Calu3 (cell line): ENCODE results near the gene SLFN13. TPM values are rescaled to one million over a fixed set of nuclear protein-coding genes. Genes with fewer than 3 reads are reported as not detected.
"Not testable (repeated sequence)": the region's sequence is repeated elsewhere in the genome, so short reads cannot be mapped to it uniquely, and the experiment has no call there.

Experiments
- BruUV-seq: library from RNA; stranded (reverse); fragments of 400-500 nt; replicated peaks from 2 replicates; lab custom pipeline; 2021; lab: Mats Ljungman, UMichigan
- CTCF ChIA-PET: fragments of 300-600 bp; sonication (Branson Sonifier 250); formaldehyde crosslinking; loops from one replicate; lab custom pipeline; 2022; ENCODE audit warnings: antibody characterized with exemption; lab: Charles Lee
- DNase-seq: peaks from one replicate; pipeline ENCODE4 v3.0.0; 2022
- H3K27ac Mint-ChIP-seq: one replicate; pipeline ENCODE4 v1.8.0; 2022; ENCODE audit warnings: mixed read lengths; ENCODE audit not compliant: unreplicated experiment
- H3K27me3 Mint-ChIP-seq: one replicate; pipeline ENCODE4 v1.8.0; 2022; ENCODE audit warnings: mixed read lengths; ENCODE audit not compliant: unreplicated experiment
- H3K36me3 Mint-ChIP-seq: one replicate; pipeline ENCODE4 v1.8.0; 2022; ENCODE audit warnings: mild to moderate bottlenecking, moderate library complexity, mixed read lengths; ENCODE audit not compliant: insufficient read depth, unreplicated experiment
- H3K4me1 Mint-ChIP-seq: one replicate; pipeline ENCODE4 v1.8.0; 2022; ENCODE audit warnings: mild to moderate bottlenecking, low read depth, mixed read lengths; ENCODE audit not compliant: unreplicated experiment
- H3K4me3 Mint-ChIP-seq: one replicate; pipeline ENCODE4 v1.8.0; 2022; ENCODE audit warnings: mild to moderate bottlenecking, low read depth, moderate library complexity, mixed read lengths; ENCODE audit not compliant: unreplicated experiment
- H3K9me3 Mint-ChIP-seq: one replicate; pipeline ENCODE4 v1.8.0; 2022; ENCODE audit warnings: low read depth, mixed read lengths; ENCODE audit not compliant: unreplicated experiment
- intact Hi-C: fragments of 100-400 bp; cut with micrococcal nuclease; formaldehyde crosslinking; loops from one replicate; pipeline ENCODE4 v1.10.0; 2022; ENCODE audit not compliant: unreplicated experiment
- total RNA-seq: library from RNA; stranded (reverse); gene quantifications from 2 replicates; pipeline ENCODE4 v1.2.3, GENCODE V29; 2022
- TF ChIP-seq, protein P1 (sequence below): fragments of 200-600 bp; IDR thresholded peaks from one replicate; pipeline ENCODE4 v1.8.0; 2022; ENCODE audit warnings: antibody characterized with exemption; ENCODE audit not compliant: unreplicated experiment

Gene SLFN13
- total RNA-seq, 1 experiment from 2014 or later, result 44.4 TPM

DNA sequence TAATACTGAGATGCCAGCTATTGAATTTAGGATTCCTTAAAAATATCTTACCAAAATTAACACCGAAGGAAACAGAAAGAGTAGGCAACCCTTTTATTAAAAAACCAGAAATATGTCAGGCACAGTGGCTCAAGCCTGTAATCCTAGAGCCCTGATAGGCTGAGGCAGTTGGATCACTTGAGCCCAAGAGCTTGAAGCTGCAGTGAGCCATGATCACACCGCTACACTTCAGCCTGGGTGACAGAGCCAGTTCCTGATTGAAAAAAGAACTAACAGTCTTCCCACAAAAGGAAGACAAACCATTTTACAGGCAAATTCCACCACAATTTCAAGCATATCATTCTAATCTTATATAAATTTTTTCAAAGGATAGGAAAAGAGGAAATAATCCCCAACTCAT is 31.9 kb downstream of the SLFN13 start:
- CTCF ChIA-PET, result no interaction called here
- H3K27me3 Mint-ChIP-seq, result no peaks in the 10 kb centered on the region
- H3K36me3 Mint-ChIP-seq, result no peaks in the 10 kb centered on the region

DNA sequence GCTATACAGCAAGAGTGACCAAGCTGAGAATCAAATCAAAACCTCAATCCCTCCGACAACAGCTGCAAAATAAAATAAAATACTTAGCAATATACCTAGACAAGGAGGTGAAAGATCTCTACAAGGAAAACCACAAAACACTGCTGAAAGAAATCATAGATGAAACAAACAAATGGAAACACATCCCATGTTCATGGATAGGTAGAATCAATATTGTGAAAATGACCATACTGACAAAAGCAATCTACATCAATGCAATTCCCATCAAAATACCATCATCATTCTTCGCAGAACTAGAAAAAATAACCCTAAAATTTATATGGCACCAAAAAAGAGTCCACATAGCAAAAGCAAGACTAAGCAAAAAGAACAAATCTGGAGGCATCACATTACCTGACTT is 33.9 kb downstream of the SLFN13 start:
- intact Hi-C loops, H3K9me3 Mint-ChIP-seq, H3K36me3 Mint-ChIP-seq, H3K4me1 Mint-ChIP-seq, BruUV-seq, CTCF ChIA-PET, DNase-seq, H3K27me3 Mint-ChIP-seq, H3K27ac Mint-ChIP-seq, H3K4me3 Mint-ChIP-seq: not testable (repeated sequence)

More for the DNA sequence above, 31.9 kb downstream of the SLFN13 start:
- H3K9me3 Mint-ChIP-seq, result peaks cover 3% of the 10 kb centered on the region
- no TSS peak for BruUV-seq
- H3K4me3 Mint-ChIP-seq, result no peak overlapping the region
- intact Hi-C loops, result no loop called here
- H3K27ac Mint-ChIP-seq, result no peak overlapping the region
- TF ChIP-seq, protein P1, sequence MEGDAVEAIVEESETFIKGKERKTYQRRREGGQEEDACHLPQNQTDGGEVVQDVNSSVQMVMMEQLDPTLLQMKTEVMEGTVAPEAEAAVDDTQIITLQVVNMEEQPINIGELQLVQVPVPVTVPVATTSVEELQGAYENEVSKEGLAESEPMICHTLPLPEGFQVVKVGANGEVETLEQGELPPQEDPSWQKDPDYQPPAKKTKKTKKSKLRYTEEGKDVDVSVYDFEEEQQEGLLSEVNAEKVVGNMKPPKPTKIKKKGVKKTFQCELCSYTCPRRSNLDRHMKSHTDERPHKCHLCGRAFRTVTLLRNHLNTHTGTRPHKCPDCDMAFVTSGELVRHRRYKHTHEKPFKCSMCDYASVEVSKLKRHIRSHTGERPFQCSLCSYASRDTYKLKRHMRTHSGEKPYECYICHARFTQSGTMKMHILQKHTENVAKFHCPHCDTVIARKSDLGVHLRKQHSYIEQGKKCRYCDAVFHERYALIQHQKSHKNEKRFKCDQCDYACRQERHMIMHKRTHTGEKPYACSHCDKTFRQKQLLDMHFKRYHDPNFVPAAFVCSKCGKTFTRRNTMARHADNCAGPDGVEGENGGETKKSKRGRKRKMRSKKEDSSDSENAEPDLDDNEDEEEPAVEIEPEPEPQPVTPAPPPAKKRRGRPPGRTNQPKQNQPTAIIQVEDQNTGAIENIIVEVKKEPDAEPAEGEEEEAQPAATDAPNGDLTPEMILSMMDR, result no peak
- no peaks in the 10 kb centered on the region for H3K4me1 Mint-ChIP-seq
- DNase-seq, result no peak

DNA sequence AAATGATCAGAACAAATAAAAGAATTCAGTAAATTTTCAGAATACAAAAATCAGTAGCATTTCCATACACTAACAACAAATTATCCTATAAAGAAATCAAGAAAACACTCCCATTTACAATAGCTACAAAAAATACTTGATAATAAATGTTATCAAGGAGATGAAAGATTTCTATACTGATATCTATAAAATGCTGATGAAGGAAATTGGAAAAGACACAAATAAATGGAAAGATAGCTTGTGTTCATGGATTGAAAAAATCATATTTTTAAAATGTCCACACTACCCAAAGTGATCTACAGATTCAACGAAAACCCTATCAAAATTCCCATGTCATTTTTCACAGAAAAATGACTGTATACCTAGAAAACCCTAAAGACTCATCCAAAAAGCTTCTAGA is 34.3 kb downstream of the SLFN13 start:
- no peak overlapping the region for H3K4me3 Mint-ChIP-seq
- intact Hi-C loops, result no loop called here
- H3K4me1 Mint-ChIP-seq, result peaks cover 12% of the 10 kb centered on the region
- H3K27ac Mint-ChIP-seq, result no peak overlapping the region
- CTCF ChIA-PET, result interaction anchor here (0.5 kb wide), 1 partner anchor 1196 kb away, joined by 3 read pairs; no protein-coding TSS in a partner anchor
- H3K9me3 Mint-ChIP-seq, result peaks cover 3% of the 10 kb centered on the region
- H3K27me3 Mint-ChIP-seq, result no peaks in the 10 kb centered on the region
- BruUV-seq, result no TSS peak
- no peaks in the 10 kb centered on the region for H3K36me3 Mint-ChIP-seq
- DNase-seq, result no peak
- TF ChIP-seq, protein P1, result no peak

DNA sequence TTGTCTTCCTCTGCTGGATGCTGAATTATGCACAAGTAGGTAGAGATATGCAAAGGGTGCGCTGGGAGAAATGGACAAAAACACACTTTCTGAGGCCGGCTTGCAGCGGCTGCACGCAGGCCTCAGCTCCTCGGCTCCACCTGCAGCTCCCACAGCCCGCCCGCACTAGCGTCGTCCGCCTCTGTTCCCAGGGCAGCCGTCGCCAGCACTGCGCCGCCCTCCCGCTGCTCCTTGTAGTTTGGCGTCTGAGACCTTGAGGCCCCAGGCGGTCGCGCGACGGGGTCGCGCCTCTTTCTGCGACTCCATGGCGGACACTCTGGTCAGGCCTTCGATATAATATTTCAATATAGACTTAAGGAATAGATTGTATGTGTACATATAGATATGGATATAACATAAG is 41.0 kb downstream of the SLFN13 start:
- Mint-ChIP-seq H3K27ac (no peak overlapping the region), H3K36me3 (no peaks in the 10 kb centered on the region)
- no TSS peak for BruUV-seq

DNA sequence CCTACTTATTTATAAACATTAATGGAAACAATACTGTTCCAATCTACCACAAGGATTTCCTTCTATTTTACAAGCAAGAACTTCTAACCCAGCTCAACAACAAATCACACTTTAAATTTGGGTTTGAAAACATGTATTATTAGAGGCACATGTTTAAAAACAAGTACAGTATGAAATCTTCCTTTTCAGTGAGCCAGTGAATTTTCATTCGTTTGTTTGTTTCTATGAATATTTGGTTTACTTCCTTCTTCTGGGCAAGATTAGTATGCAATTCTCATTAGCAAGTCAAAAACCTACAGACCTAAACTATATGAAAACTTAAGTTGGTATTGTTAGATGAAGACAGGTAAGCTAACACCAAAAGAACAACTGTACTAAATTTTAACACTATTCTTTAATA is 42.0 kb downstream of the SLFN13 start:
- intact Hi-C loops, result no loop called here
- peaks cover 34% of the 10 kb centered on the region for H3K4me1 Mint-ChIP-seq
- DNase-seq, result no peak
- H3K36me3 Mint-ChIP-seq, result no peaks in the 10 kb centered on the region
- CTCF ChIA-PET, result no interaction called here
- H3K4me3 Mint-ChIP-seq, result no peak overlapping the region
- TF ChIP-seq, protein P1, result no peak
- no peaks in the 10 kb centered on the region for H3K27me3 Mint-ChIP-seq
- no peak overlapping the region for H3K27ac Mint-ChIP-seq
- no peaks in the 10 kb centered on the region for H3K9me3 Mint-ChIP-seq
- BruUV-seq, result no TSS peak

More for the DNA sequence above, 41.0 kb downstream of the SLFN13 start:
- no peaks in the 10 kb centered on the region for H3K27me3 Mint-ChIP-seq
- H3K4me3 Mint-ChIP-seq, result no peak overlapping the region
- intact Hi-C loops, result no loop called here
- no peaks in the 10 kb centered on the region for H3K9me3 Mint-ChIP-seq
- no peak for DNase-seq
- TF ChIP-seq, protein P1, result no peak
- peaks cover 33% of the 10 kb centered on the region for H3K4me1 Mint-ChIP-seq
- CTCF ChIA-PET, result no interaction called here
